Upper lobe of left lung (tissue), 6 donors: ENCODE data around the gene NBDY. TPM values are rescaled to one million over a fixed set of nuclear protein-coding genes. Genes with fewer than 3 reads are reported as not detected.
"Not testable (repeated sequence)": the region's sequence is repeated elsewhere in the genome, so short reads cannot be mapped to it uniquely, and the experiment has no call there.

ENCODE experiments used
- ATAC-seq, 2 donors: fragments of 200-7000 bp; cut with Tn5 transposase; one replicate each; pipeline ENCODE4 v1.9.1; 2022; ENCODE audit warnings: mild to moderate bottlenecking in 2 of 2, moderate library complexity in 2 of 2; ENCODE audit not compliant: low FRiP score in 2 of 2
- DNase-seq, 2 donors: peaks; one replicate each; pipeline ENCODE4 v3.0.0-alpha.2; 2019 to 2020
- H3K27ac ChIP-seq, 4 donors: fragments of 200-600 bp; sonication (generic); one replicate each; pipeline ENCODE4 v1.5.1; 2016 to 2019
- H3K27me3 ChIP-seq, 4 donors: fragments of 200-600 bp; sonication (generic); one replicate each; pipeline ENCODE4 v1.5.1; 2017 to 2019
- H3K36me3 ChIP-seq, 4 donors: fragments of 200-600 bp; sonication (generic); one replicate each; pipeline ENCODE4 v1.5.1; 2016 to 2019
- H3K4me1 ChIP-seq, 4 donors: fragments of 200-600 bp; sonication (generic); one replicate each; pipeline ENCODE4 v1.5.1; 2018 to 2019
- H3K4me3 ChIP-seq, 4 donors: fragments of 200-600 bp; sonication (generic); one replicate each; pipeline ENCODE4 v1.5.1; 2017 to 2019; ENCODE audit warnings: mild to moderate bottlenecking in 2 of 4, moderate library complexity in 1 of 4
- H3K9me3 ChIP-seq, 4 donors: fragments of 200-600 bp; sonication (generic); one replicate each; pipeline ENCODE4 v1.5.1; 2018 to 2019
- CTCF ChIP-seq, 6 experiments: fragments of 450-650 bp in 4 of 6; fragments of 200-600 bp in 2 of 6; sonication (generic) in 2 of 6; IDR thresholded peaks; one replicate each; pipeline ENCODE4 v1.5.1; 2016 to 2019; ENCODE audit warnings: antibody characterized with exemption in 6 of 6
- EP300 ChIP-seq, 4 donors: sonication (generic); formaldehyde crosslinking; IDR thresholded peaks; one replicate each; pipeline ENCODE4 v1.5.1; 2017; ENCODE audit warnings: antibody characterized with exemption in 4 of 4, control low read depth in 2 of 4
- POLR2A ChIP-seq, 4 donors: fragments of 450-650 bp; IDR thresholded peaks; one replicate each; pipeline ENCODE4 v1.5.1; 2016 to 2017; ENCODE audit warnings: antibody characterized with exemption in 4 of 4, mild to moderate bottlenecking in 2 of 4
- POLR2AphosphoS5 ChIP-seq, 2 donors: sonication (generic); formaldehyde crosslinking; IDR thresholded peaks; one replicate each; pipeline ENCODE4 v1.5.1; 2017; ENCODE audit warnings: antibody characterized with exemption in 2 of 2
- WGBS, 2 donors: methylation state at CpG; one replicate each; pipeline ENCODE4 v1.1.5; 2017 to 2018; 5-methylcytosine and 5-hydroxymethylcytosine counted together
- total RNA-seq, 6 donors: library from RNA; depleted of rRNA in 4 of 6; stranded (reverse); fragments of >200 nt in 4 of 6; gene quantifications; one replicate each; pipeline versions ENCODE4 v1.1.0 to v1.2.1, GENCODE V29; 2016 to 2021
- donor health status: DM: no; HTN: no; CAD: no; lungs with moderate emphysema.
- donor health status: DM: no; HTN: yes; CAD: no; lungs with severe emphysema.

Gene NBDY
- total RNA-seq, 6 donors from 2014 or later = 9.4 to 34.2 (median 14.4) TPM

- Histone ChIP-seq H3K36me3 (no peaks in the 10 kb centered on the region), H3K27ac (no peak overlapping the region), H3K4me1 (no peaks in the 10 kb centered on the region), H3K9me3 (no peaks in the 10 kb centered on the region), H3K4me3 (no peak overlapping the region), H3K27me3 (no peaks in the 10 kb centered on the region)
- DNase-seq (no peak), ATAC-seq (no peak)
- TF ChIP-seq EP300 (IDR thresholded peaks at IDR 0.05) = no peak
- no peak for TF ChIP-seq POLR2AphosphoS5 (IDR thresholded peaks at IDR 0.05)
- no peak for TF ChIP-seq CTCF (IDR thresholded peaks at IDR 0.05)
- TF ChIP-seq POLR2A (IDR thresholded peaks at IDR 0.05) = no peak
Measured at GRCh38 chrX:56751071-56751470, 22.0 kb downstream of the NBDY start.

- Histone ChIP-seq H3K4me3 (no peak overlapping the region), H3K27ac (no peak overlapping the region), H3K9me3 (no peaks in the 10 kb centered on the region), H3K4me1 (no peaks in the 10 kb centered on the region), H3K36me3 (no peaks in the 10 kb centered on the region), H3K27me3 (no peaks in the 10 kb centered on the region)
- TF ChIP-seq CTCF (IDR thresholded peaks at IDR 0.05) (no peak), EP300 (IDR thresholded peaks at IDR 0.05) (no peak), POLR2AphosphoS5 (IDR thresholded peaks at IDR 0.05) (no peak), POLR2A (IDR thresholded peaks at IDR 0.05) (no peak)
- ATAC-seq (no peak), DNase-seq (no peak)
- WGBS, 2 donors = 66 to 90% methylated on average over 7 of the region's 7 CpGs
Measured at GRCh38 chrX:56757327-56757726, 28.3 kb downstream of the NBDY start.

GRCh38 chrX:56758456-56758855, 29.4 kb downstream of the NBDY start:
- peaks cover 0 to 3% (median 0%) of the 10 kb centered on the region in 4 donors for H3K4me1 ChIP-seq

GRCh38 chrX:56759736-56760409, 30.8 kb downstream of the NBDY start:
- H3K4me1 ChIP-seq = peaks cover 0 to 13% (median 4%) of the 10 kb centered on the region in 4 donors
- H3K36me3 ChIP-seq = no peaks in the 10 kb centered on the region
- TF ChIP-seq POLR2AphosphoS5 (IDR thresholded peaks at IDR 0.05) (no peak), CTCF (IDR thresholded peaks at IDR 0.05) (no peak), EP300 (IDR thresholded peaks at IDR 0.05) (no peak), POLR2A (IDR thresholded peaks at IDR 0.05) (no peak)
- H3K27me3 ChIP-seq = no peaks in the 10 kb centered on the region
- no peak overlapping the region for H3K27ac ChIP-seq
- ATAC-seq (no peak), DNase-seq (peak in 1 of 2 donors; percentile 15)
- WGBS, 2 donors = 77% methylated on average over 7 of the region's 7 CpGs; no CpG with 5 or more reads in 1 of the 2 donors
- no peaks in the 10 kb centered on the region for H3K9me3 ChIP-seq
- H3K4me3 ChIP-seq = no peak overlapping the region

More at GRCh38 chrX:56758456-56758855, 29.4 kb downstream of the NBDY start:
- Histone ChIP-seq H3K27me3 (no peaks in the 10 kb centered on the region), H3K4me3 (no peak overlapping the region), H3K9me3 (no peaks in the 10 kb centered on the region), H3K36me3 (no peaks in the 10 kb centered on the region), H3K27ac (no peak overlapping the region)
- WGBS, 2 donors = 80 to 100% methylated on average over 1 to 4 of the region's 4 CpGs
- ATAC-seq = peak in 1 of 2 donors; percentile 23
- no peak for TF ChIP-seq EP300 (IDR thresholded peaks at IDR 0.05)
- TF ChIP-seq POLR2A (IDR thresholded peaks at IDR 0.05) = no peak
- no peak for TF ChIP-seq CTCF (IDR thresholded peaks at IDR 0.05)
- no peak for TF ChIP-seq POLR2AphosphoS5 (IDR thresholded peaks at IDR 0.05)
- no peak for DNase-seq

- not testable (repeated sequence) for H3K27ac ChIP-seq, ATAC-seq, H3K27me3 ChIP-seq, H3K4me3 ChIP-seq, H3K9me3 ChIP-seq, DNase-seq, H3K36me3 ChIP-seq
- WGBS, 2 donors = 83 to 86% methylated on average over 12 to 15 of the region's 15 CpGs
- H3K4me1 ChIP-seq = peaks cover 1 to 20% (median 10%) of the 10 kb centered on the region in 4 donors
Measured at GRCh38 chrX:56760410-56761124, 31.5 kb downstream of the NBDY start.
